Measurements from ENCODE around the gene DST. TPM values are rescaled to one million over a fixed set of nuclear protein-coding genes. Genes with fewer than 3 reads are reported as not detected.
A peak's percentile ranks its signal among the peaks of the same experiment; 100 is the strongest.

DST gene
- total and polyA plus RNA-seq, 7 donors, result 58.3 to 341 (median 109) TPM

GRCh38 chr6:56671160-56671559, 28.5 kb upstream of the DST start:
- intact Hi-C loops (cut with DNase I), result no loop called here
- Histone ChIP-seq H3K9me3 (no peaks in the 10 kb centered on the region), H3K36me3 (ENCODE audit: insufficient read depth in 1 of 2, low read depth in 1 of 2) (no peaks in the 10 kb centered on the region), H3K27me3 (ENCODE audit: insufficient read depth in 3 of 3, low read length in 2 of 3) (no peaks in the 10 kb centered on the region), H3K4me1 (peaks cover 39% of the 10 kb centered on the region), H3K27ac (peak overlapping the region; percentile 94), H3K4me3 (peak overlapping the region; percentile 45)
- ATAC-seq, result no peak
- 37 to 78% (median 57%) methylated on average over 1 of the region's 1 CpG for WGBS, 3 donors
- DNase-seq, result no peak
- TF ChIP-seq CTCF (IDR thresholded peaks at IDR 0.05), result no peak

- no peak for DNase-seq
- H3K36me3 ChIP-seq (ENCODE audit: insufficient read depth in 1 of 2, low read depth in 1 of 2), result no peaks in the 10 kb centered on the region
- H3K9me3 ChIP-seq, result no peaks in the 10 kb centered on the region
- TF ChIP-seq CTCF (IDR thresholded peaks at IDR 0.05), result no peak
- H3K27ac ChIP-seq, result peak overlapping the region; percentile 94
- H3K4me3 ChIP-seq, result no peak overlapping the region
- no peak for ATAC-seq
- intact Hi-C loops (cut with DNase I), result no loop called here
- 96 to 98% (median 96%) methylated on average over 2 of the region's 2 CpGs for WGBS, 3 donors
- H3K27me3 ChIP-seq (ENCODE audit: insufficient read depth in 3 of 3, low read length in 2 of 3), result no peaks in the 10 kb centered on the region
- peaks cover 53% of the 10 kb centered on the region for H3K4me1 ChIP-seq
Measured at GRCh38 chr6:56669041-56669440, 26.4 kb upstream of the DST start.

- H3K27ac ChIP-seq, result peak overlapping the region; percentile 94
- no peak overlapping the region for H3K4me3 ChIP-seq
- intact Hi-C loops (cut with DNase I), result no loop called here
- 59 to 95% (median 78%) methylated on average over 4 of the region's 4 CpGs for WGBS, 3 donors
- no peaks in the 10 kb centered on the region for H3K36me3 ChIP-seq (ENCODE audit: insufficient read depth in 1 of 2, low read depth in 1 of 2)
- H3K27me3 ChIP-seq (ENCODE audit: insufficient read depth in 3 of 3, low read length in 2 of 3), result no peaks in the 10 kb centered on the region
- TF ChIP-seq CTCF (IDR thresholded peaks at IDR 0.05), result no peak
- no peak for ATAC-seq
- DNase-seq, result no peak
- peaks cover 62% of the 10 kb centered on the region for H3K4me1 ChIP-seq
- H3K9me3 ChIP-seq, result no peaks in the 10 kb centered on the region
Measured at GRCh38 chr6:56668158-56668557, 25.5 kb upstream of the DST start.

GRCh38 chr6:56667336-56667735, 24.6 kb upstream of the DST start:
- peaks cover 58% of the 10 kb centered on the region for H3K4me1 ChIP-seq
- H3K9me3 ChIP-seq, result no peaks in the 10 kb centered on the region
- no peak for ATAC-seq
- WGBS, 3 donors, result 68 to 78% (median 78%) methylated on average over 3 of the region's 3 CpGs
- TF ChIP-seq CTCF (IDR thresholded peaks at IDR 0.05), result no peak
- H3K4me3 ChIP-seq, result no peak overlapping the region
- H3K27ac ChIP-seq, result peak overlapping the region; percentile 94
- intact Hi-C loops (cut with DNase I), result no loop called here
- H3K36me3 ChIP-seq (ENCODE audit: insufficient read depth in 1 of 2, low read depth in 1 of 2), result no peaks in the 10 kb centered on the region
- DNase-seq, result no peak
- no peaks in the 10 kb centered on the region for H3K27me3 ChIP-seq (ENCODE audit: insufficient read depth in 3 of 3, low read length in 2 of 3)

GRCh38 chr6:56664029-56664428, 21.3 kb upstream of the DST start:
- Histone ChIP-seq H3K4me3 (no peak overlapping the region), H3K27ac (peak overlapping the region; percentile 59), H3K36me3 (ENCODE audit: insufficient read depth in 1 of 2, low read depth in 1 of 2) (no peaks in the 10 kb centered on the region), H3K9me3 (no peaks in the 10 kb centered on the region), H3K27me3 (ENCODE audit: insufficient read depth in 3 of 3, low read length in 2 of 3) (no peaks in the 10 kb centered on the region), H3K4me1 (peaks cover 60% of the 10 kb centered on the region)
- no peak for ATAC-seq
- 41 to 77% (median 50%) methylated on average over 1 of the region's 1 CpG for WGBS, 3 donors
- intact Hi-C loops (cut with DNase I), result no loop called here
- DNase-seq, result no peak
- TF ChIP-seq CTCF (IDR thresholded peaks at IDR 0.05), result no peak
